Measurements from ENCODE around the gene MLXIP. TPM values are rescaled to one million over a fixed set of nuclear protein-coding genes. Genes with fewer than 3 reads are reported as not detected.

MLXIP gene
- total and polyA plus RNA-seq, 4 donors = 29.1 to 58.8 (median 38.8) TPM

GRCh38 chr12:122160761-122161160, 82.2 kb downstream of the MLXIP start:
- ATAC-seq (ENCODE audit: insufficient read depth, low FRiP score) (no peak), DNase-seq (no peak)
- H3K4me1 ChIP-seq (ENCODE audit: control insufficient read depth in 5 of 5, insufficient read depth in 5 of 5, low read length in 5 of 5) = no peaks in the 10 kb centered on the region
- H3K4me3 ChIP-seq = no peak overlapping the region
- no peak overlapping the region for H3K27ac ChIP-seq (ENCODE audit: low read depth in 1 of 2, low read length in 1 of 2)
- TF ChIP-seq CTCF (IDR thresholded peaks at IDR 0.05; ENCODE audit: control extremely low read depth, extremely low read depth) = no peak
- 81 to 93% methylated on average over 11 of the region's 11 CpGs for WGBS, 2 donors
- H3K27me3 ChIP-seq (ENCODE audit: control insufficient read depth in 3 of 3, insufficient read depth in 3 of 3, low read length in 2 of 3) = no peaks in the 10 kb centered on the region
- no peaks in the 10 kb centered on the region for H3K9me3 ChIP-seq (ENCODE audit: control insufficient read depth in 4 of 4, insufficient read depth in 3 of 4, low read length in 3 of 4)
- no peaks in the 10 kb centered on the region for H3K36me3 ChIP-seq (ENCODE audit: control insufficient read depth in 4 of 4, insufficient read depth in 4 of 4, low read length in 4 of 4)
- no peak overlapping the region for H3K9ac ChIP-seq (ENCODE audit: insufficient read depth in 1 of 2, low read length in 2 of 2)

- ATAC-seq (ENCODE audit: insufficient read depth, low FRiP score) (no peak), DNase-seq (no peak)
- Histone ChIP-seq H3K9me3 (ENCODE audit: control insufficient read depth in 4 of 4, insufficient read depth in 3 of 4, low read length in 3 of 4) (no peaks in the 10 kb centered on the region), H3K4me3 (no peak overlapping the region), H3K27me3 (ENCODE audit: control insufficient read depth in 3 of 3, insufficient read depth in 3 of 3, low read length in 2 of 3) (no peaks in the 10 kb centered on the region), H3K27ac (ENCODE audit: low read depth in 1 of 2, low read length in 1 of 2) (no peak overlapping the region), H3K36me3 (ENCODE audit: control insufficient read depth in 4 of 4, insufficient read depth in 4 of 4, low read length in 4 of 4) (no peaks in the 10 kb centered on the region), H3K9ac (ENCODE audit: insufficient read depth in 1 of 2, low read length in 2 of 2) (no peak overlapping the region), H3K4me1 (ENCODE audit: control insufficient read depth in 5 of 5, insufficient read depth in 5 of 5, low read length in 5 of 5) (no peaks in the 10 kb centered on the region)
- WGBS, 2 donors = 43 to 71% methylated on average over 8 of the region's 8 CpGs
- no peak for TF ChIP-seq CTCF (IDR thresholded peaks at IDR 0.05; ENCODE audit: control extremely low read depth, extremely low read depth)
Measured at GRCh38 chr12:122161682-122162081, 83.1 kb downstream of the MLXIP start.

- H3K27me3 ChIP-seq (ENCODE audit: control insufficient read depth in 3 of 3, insufficient read depth in 3 of 3, low read length in 2 of 3) = peaks cover 0 to 2% (median 0%) of the 10 kb centered on the region in 3 donors
- DNase-seq = no peak
- no peak for ATAC-seq (ENCODE audit: insufficient read depth, low FRiP score)
- no peak overlapping the region for H3K27ac ChIP-seq (ENCODE audit: low read depth in 1 of 2, low read length in 1 of 2)
- 79 to 87% methylated on average over 3 of the region's 3 CpGs for WGBS, 2 donors
- no peaks in the 10 kb centered on the region for H3K36me3 ChIP-seq (ENCODE audit: control insufficient read depth in 4 of 4, insufficient read depth in 4 of 4, low read length in 4 of 4)
- H3K9me3 ChIP-seq (ENCODE audit: control insufficient read depth in 4 of 4, insufficient read depth in 3 of 4, low read length in 3 of 4) = no peaks in the 10 kb centered on the region
- H3K4me3 ChIP-seq = no peak overlapping the region
- no peak for TF ChIP-seq CTCF (IDR thresholded peaks at IDR 0.05; ENCODE audit: control extremely low read depth, extremely low read depth)
- H3K9ac ChIP-seq (ENCODE audit: insufficient read depth in 1 of 2, low read length in 2 of 2) = no peak overlapping the region
- H3K4me1 ChIP-seq (ENCODE audit: control insufficient read depth in 5 of 5, insufficient read depth in 5 of 5, low read length in 5 of 5) = no peaks in the 10 kb centered on the region
Measured at GRCh38 chr12:122162976-122163375, 84.4 kb downstream of the MLXIP start.

Data from lung (tissue), 12 donors.